GM06990 (cell line): ENCODE results near the gene CDH2.
A peak's percentile ranks its signal among the peaks of the same experiment; 100 is the strongest.

Experiments
- DNase-seq: peaks from one replicate; pipeline ENCODE4 v3.0.0-alpha.2; 2011; ENCODE audit not compliant: insufficient read length; ENCODE audit errors: extremely low read depth
- H3K27me3 ChIP-seq: replicated peaks from 2 replicates; pipeline ENCODE4 v1.6.0; 2011; ENCODE audit warnings: low read length; ENCODE audit not compliant: control insufficient read depth, insufficient read depth
- H3K36me3 ChIP-seq: 2 replicates; pipeline ENCODE4 v1.5.1; 2011; ENCODE audit warnings: low read length; ENCODE audit not compliant: control insufficient read depth, insufficient read depth
- H3K4me3 ChIP-seq: replicated peaks from 2 replicates; pipeline ENCODE4 v1.5.1; 2011; ENCODE audit warnings: low read depth, mild to moderate bottlenecking, control low read depth, low read length
- TF ChIP-seq, protein P1 (sequence below): IDR thresholded peaks from 2 replicates; pipeline ENCODE4 v1.5.1; 2011; ENCODE audit warnings: low read length, control low read depth, mild to moderate bottlenecking, inconsistent platforms; ENCODE audit not compliant: insufficient read depth, poor library complexity, severe bottlenecking

The CDH2 gene

DNA sequence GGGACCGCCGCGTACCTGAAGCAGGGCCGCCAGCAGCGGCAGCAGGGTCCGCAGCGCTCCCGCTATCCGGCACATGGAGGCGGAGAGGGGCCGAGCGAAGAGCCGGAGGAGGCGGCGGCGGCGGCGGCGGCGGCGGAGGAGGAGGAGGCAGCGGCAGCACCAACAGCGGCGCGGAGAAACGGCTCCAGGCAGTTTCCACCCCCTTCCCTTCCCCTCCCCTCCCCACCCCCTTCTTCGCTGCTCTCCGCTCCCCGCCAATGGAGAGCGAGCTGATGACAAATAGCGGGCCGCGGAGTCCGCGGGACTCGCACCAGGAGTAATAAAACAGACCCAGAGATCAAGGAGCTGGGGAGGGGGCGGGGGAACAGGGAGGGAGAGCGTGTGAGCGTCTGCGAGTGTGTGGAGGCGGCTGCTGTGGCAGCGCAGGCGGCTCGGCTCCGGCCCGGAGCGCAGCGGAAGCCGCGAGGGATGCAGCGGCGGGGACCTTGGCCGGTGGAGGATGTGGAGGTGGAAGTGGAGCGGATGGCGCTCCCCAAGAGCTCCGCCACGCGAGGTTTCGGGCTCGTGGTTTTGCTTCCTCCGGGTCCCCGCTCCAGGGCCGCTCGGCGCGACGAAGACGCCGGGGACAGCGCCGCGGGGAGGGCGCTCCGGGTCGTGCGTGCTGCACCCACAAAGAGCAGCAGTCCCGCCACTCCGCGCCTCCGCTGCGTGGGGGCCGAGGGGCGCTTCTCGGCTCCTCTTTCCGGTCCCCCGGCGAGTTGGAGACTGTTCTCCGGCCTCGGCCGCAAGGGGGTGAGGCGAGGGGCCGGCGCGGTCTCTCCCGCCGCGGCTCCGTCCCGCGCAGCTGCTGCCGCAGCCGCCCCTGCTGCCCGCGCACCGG, at the start of gene CDH2:
CDH2 (minus strand) TSS at position 183 of the 880 bp plus-strand sequence; CDS start at position 75, 108 bp downstream.
- Histone ChIP-seq H3K27me3 (no peaks in the 10 kb centered on the region), H3K36me3 (no peaks in the 10 kb centered on the region), H3K4me3 (peak within 1 kb of the TSS; percentile 59)
- TF ChIP-seq, protein P1, sequence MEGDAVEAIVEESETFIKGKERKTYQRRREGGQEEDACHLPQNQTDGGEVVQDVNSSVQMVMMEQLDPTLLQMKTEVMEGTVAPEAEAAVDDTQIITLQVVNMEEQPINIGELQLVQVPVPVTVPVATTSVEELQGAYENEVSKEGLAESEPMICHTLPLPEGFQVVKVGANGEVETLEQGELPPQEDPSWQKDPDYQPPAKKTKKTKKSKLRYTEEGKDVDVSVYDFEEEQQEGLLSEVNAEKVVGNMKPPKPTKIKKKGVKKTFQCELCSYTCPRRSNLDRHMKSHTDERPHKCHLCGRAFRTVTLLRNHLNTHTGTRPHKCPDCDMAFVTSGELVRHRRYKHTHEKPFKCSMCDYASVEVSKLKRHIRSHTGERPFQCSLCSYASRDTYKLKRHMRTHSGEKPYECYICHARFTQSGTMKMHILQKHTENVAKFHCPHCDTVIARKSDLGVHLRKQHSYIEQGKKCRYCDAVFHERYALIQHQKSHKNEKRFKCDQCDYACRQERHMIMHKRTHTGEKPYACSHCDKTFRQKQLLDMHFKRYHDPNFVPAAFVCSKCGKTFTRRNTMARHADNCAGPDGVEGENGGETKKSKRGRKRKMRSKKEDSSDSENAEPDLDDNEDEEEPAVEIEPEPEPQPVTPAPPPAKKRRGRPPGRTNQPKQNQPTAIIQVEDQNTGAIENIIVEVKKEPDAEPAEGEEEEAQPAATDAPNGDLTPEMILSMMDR = no peak
- no peak for DNase-seq

DNA sequence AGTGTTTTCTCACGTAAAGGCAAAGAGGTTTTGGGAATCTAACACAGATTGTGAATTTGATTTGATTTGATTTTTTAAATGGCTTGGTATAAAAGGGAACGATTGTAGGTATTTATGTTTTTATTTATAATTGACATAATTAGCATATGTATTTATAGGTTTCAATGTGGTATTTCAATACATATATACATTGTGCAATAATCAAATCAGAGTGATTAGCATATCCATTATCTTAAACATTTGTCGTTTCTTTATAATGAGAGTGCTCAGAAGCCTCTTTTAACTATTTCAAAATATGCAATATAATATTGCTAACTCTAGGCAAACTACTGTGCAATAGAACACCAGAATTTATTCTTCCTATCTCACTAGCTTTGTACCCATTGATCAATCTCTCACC, 35.1 kb upstream of the CDH2 start:
- TF ChIP-seq, protein P1 = no peak
- H3K4me3 ChIP-seq = no peak overlapping the region
- H3K36me3 ChIP-seq = no peaks in the 10 kb centered on the region
- no peak for DNase-seq
- H3K27me3 ChIP-seq = no peaks in the 10 kb centered on the region

DNA sequence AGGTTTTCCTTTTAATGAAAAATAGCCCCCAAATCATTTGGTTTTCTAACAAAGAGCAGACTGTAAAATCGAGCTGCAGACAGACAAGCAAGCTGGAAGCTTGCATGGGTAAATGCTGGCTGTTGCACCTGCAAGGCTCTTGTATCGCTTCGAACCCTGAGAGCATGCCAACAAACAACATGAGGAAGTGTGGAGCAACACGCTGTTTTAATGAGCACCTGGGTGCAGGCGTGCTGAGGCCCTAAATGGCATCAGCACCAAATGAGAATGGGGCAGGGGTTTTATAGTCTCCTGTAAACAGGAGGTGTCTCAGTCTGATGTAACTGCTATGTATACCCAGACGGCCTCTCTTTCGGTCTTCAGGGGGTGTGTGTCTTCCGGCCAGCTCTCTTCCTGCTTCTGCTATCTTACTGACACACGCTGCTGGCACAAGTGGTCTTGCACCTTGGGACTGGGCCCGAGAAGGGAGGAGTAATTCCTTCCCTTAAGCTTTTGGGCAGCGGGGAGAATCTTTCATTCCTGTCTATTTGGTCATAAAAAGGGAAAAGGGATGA, 31.9 kb upstream of the CDH2 start:
- no peak for DNase-seq
- Histone ChIP-seq H3K4me3 (no peak overlapping the region), H3K36me3 (no peaks in the 10 kb centered on the region), H3K27me3 (no peaks in the 10 kb centered on the region)
- TF ChIP-seq, protein P1 = no peak

DNA sequence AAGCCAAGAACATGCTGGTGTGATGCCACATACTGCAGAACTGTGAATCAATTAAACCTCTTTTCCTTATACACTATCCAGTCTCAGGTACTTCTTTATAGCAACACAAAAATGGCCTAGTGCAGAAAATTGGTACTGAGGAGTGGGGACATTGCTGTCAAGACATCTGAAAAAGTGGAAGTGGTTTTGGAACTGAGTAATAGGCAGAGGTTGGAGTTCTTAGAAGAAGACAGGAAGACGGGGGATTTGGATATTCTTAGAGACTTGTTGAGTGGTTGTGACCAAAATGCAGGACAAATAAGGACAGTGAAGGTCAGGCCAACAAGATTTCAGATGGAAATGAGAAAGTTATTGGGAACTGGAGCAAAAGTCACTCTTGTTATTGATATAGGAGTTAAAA, 31.3 kb upstream of the CDH2 start:
- TF ChIP-seq, protein P1 = no peak
- Histone ChIP-seq H3K4me3 (no peak overlapping the region), H3K27me3 (no peaks in the 10 kb centered on the region), H3K36me3 (no peaks in the 10 kb centered on the region)
- no peak for DNase-seq

DNA sequence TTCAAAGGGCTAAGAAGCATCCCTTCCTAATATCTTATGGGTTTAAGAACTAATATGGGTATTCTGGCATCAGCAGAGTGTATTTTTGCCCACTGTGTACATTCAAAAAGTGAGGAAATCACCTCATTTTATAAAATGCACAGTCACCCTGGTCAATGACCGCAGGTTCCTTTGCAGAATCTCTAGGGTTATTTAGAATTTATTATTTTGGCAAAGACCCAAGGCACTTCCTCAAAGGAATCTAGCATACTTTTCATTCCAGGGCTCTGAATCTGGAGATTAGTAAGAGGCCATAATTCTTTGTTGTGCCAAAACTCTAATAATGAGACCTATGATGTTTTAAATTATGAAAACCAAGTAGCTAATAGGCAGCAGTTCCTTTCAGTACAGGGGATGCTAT, 27.2 kb upstream of the CDH2 start:
- TF ChIP-seq, protein P1 = no peak
- DNase-seq = no peak
- no peaks in the 10 kb centered on the region for H3K27me3 ChIP-seq
- no peak overlapping the region for H3K4me3 ChIP-seq
- no peaks in the 10 kb centered on the region for H3K36me3 ChIP-seq
